Activated CD4-positive, CD25-positive, alpha-beta regulatory T cell (primary cell): ENCODE data around the gene TYW5.

ENCODE experiments used
- DNase-seq, 4 experiments: peaks; one replicate each; lab custom pipeline; 2025; lab: John Stamatoyannopoulos, UW

Gene TYW5

GRCh38 chr2:199955339-199956061, at the start of gene TYW5, which contains the start of gene MAIP1:
Gene TYW5 (minus strand): TSS chr2:199955491. CDS start chr2:199955470, 21 bp downstream.
Gene MAIP1 (plus strand): TSS chr2:199955582. CDS start chr2:199955799, 217 bp downstream.
- DNase-seq: peak; percentile 60 to 68 (median 64)

DNA sequence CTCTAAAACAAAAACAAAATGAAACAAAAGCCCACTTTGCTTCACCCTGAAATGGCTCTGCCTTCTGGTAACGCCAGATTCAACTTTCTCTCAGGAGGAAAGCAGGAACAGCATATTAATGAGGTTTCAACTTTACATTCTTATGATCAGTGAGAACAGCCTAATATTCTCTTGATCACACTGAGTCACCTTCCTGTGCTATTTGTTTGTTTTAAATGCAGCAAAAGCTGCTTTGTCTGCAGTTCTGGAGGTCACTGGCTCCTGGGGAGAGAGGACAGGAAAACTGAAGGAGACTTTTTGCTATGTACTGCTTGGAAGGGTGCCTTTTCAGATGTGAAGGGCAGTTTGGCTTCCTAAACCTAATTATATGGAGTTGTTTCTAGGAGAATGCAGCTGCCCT, 48.2 kb upstream of the TYW5 start:
- no peak for DNase-seq

DNA sequence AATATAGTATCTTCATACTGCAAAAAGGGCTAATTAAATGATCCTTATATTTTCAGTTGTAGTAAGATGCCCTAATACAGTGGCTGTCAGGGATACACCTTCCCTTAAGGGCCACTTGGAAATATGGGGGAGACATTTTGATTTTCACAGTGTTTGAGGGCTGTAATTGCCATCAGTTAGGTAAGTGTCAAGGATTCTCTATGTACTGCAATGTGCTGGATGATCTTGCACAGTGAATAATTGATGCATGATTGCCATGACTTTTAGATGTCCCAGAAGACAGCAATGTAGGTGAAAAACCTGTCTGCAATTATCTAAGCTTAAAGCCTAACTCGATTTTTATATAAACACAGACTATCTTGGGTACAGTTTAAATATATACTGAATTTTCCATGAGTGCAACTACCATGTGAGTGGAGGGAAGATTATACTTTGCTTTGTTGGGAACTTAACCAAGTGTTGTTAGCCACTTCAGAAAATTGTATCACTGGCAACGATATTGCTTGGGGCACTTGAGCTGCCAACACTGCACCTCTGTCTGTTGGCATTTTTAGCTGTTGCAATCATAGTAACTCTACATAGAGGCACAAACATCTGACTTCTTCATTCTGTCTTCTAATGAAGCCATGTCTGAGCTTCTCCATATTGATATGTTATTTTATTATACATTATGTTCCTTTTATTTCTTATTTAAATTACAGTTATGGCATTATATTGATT, 45.3 kb upstream of the TYW5 start:
- no peak for DNase-seq

DNA sequence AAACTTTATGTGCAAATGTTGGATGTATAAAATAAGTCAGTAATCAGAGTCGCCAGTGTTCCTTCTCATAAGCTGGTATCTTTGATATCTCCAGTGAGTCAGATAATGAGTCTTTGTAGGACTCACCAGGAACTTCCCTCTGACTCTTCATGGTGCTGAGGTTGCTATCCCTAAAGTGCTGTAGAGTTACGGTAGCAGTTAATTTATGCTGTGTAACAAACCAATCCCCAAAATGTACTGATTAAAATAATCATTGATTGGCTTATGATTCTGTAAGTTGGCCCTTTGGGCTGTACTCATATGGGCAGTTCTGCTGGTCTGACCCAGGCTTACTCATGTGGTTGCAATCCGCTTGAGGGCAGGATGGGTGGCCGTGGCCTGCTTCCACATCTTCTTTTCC, 43.9 kb upstream of the TYW5 start:
- DNase-seq: no peak

DNA sequence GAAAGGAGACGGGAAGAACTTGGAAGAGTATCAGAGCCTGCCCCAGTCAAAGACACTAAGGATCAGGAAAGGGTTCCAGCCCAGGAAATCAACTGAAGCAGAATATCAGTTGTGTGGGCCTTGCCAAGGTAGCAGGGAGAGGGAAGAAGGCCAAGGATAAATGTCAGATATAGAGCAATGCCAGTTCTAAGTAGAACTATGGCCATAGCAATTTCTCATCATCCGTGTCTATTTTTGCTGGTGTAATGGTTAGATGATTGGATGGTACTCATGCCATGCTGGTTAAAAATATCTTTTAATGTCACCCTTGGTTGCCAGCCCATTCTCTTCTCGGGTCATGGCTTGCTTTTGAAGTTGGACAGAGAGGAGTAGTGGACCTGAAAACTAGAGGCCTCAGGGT, 42.0 kb upstream of the TYW5 start:
- no peak for DNase-seq

GRCh38 chr2:199994896-199995295, 39.6 kb upstream of the TYW5 start:
- no peak for DNase-seq

DNA sequence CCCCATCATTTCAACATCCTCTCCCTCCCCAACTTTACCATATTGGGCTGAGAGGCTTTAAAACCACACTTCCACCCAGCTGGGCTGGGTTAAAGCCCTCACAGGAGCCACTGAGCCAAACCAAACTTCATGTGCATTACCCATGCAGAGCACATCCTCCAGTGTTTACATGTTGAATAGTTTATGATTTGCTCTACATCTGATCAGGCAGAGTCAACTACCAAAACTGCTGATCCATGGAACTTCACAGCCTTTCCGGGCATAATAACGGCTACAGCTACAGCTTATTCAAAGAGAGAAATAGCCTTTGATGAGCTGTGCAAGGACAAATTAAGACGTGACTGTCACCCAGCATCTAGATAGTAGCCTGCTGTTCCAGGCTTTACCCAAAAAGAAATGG, 39.1 kb upstream of the TYW5 start:
- no peak for DNase-seq

DNA sequence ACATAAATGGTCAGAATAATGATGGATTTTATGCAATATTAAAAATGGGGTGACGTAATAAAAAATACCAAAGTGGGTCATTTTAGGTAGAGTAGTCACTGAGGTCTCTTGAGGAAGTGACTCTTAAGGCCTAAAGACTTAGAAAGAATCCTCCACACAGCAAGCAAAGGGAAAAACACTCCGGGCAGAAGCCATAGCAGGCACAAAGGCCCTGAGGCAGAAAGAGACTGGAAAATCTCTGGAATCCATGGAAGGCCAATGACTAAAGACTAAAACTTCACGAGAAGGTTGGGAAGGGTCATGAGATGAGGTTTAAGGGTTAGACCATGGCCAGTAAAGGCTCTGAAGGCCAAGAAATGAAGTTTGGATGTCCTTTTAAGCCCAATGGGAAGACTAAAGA, 37.0 kb upstream of the TYW5 start:
- DNase-seq: no peak

- DNase-seq: no peak
Measured at GRCh38 chr2:199991691-199992090, 36.4 kb upstream of the TYW5 start.

DNA sequence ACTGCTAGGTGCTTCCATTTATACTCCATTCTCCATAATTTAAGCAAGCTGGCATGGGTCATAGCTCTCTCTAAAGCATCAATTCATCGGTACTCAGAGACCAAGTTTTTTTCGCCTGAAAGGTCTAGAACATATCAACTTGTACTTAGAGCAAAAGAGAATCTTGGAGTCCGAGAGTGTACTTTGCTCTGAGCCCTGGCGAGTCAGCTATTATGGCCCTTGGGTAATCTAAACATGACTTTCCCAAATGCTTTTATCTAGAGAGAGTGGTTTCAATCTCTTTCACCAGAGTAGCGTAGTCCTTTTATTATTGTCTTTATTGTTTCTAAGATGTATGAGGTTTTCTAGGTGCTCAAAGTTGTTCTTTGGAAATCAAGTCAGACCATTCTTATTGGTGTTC, 34.5 kb upstream of the TYW5 start:
- DNase-seq: no peak

DNA sequence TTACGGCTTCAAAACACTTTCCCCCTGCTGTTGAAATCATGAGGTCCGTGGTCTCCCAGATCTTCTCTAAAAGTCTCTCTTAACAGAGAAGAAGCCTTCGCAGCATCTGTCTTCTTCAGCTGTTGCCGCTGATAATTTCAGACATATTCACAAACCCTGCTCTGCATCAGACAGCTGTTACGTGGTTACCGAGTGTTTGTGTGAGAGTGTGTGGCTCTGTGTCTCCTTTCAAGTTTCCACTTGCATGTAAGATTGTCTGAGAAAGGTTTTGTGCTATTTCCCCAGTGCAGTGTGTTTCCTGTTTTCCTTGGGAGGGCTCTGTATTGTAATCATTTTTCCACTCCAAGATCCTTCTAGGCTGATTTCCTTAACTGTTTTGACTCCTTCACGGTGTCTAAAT, 32.9 kb upstream of the TYW5 start:
- DNase-seq: no peak

DNA sequence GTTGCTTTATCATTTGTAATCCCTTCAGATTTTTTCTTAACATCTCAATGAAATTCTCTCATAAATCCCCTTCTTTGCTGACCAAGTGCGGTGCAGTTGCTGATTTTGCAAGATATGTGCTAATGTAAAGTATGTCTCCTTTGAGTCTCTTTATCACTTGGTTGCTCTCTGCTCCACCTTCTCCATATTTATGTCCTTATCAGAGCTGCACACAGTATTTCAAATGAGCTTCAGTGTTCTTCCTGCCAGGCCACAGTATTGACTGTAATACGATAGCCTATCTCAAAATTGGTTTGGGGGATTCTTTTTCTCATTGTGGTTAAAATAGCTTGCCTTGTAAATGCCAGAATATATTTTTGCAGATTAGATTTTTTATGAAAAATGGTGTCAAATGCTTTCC, 32.3 kb upstream of the TYW5 start:
- DNase-seq: no peak

DNA sequence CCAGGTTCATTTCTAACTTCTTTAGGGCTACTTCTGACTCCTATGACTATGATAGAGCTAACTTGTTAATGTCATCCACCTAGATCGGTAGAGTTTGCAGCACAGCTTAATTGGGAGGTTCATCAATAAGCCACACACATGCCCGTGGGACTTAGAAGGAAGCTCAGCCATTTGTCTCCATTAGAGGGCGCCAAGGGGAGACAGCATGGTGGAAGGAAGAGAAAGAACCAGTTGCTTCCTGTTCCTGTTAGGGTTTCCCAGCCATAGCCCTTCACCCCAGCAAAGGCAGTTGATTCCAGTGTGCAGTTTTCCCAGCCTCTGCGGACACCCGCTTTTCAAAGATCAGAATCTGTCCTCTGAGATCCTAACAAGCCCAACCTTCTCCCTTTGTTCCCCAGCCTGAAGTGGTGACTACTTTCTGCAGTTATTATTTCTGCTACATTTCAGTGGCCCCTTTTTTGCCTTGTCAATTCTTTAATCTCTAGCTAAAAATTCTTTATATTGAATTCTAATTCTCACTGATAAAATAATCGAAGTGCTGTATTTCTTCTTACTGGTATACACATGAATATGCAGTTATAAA, 30.4 kb upstream of the TYW5 start:
- peak; percentile 2 to 8 (median 4) for DNase-seq

DNA sequence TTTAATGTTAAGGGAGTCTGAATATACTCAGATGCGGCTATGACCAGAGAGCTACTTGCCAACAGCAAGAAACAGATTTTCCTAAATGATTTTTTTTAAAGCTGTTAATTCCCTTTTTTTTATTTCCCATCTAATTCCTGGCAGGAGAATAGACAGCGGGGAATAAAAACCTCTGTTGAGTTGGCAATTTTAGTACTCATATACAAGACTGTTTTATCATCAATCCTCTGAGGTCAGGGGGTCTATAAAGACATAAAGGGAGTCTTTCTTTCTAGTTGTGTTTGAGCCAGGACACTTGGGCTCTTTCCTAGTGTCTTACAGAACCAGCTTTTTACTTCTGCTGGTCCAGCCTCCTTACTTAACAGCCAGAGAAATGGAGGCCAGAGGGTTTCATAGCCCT, 29.5 kb upstream of the TYW5 start:
- DNase-seq: no peak

DNA sequence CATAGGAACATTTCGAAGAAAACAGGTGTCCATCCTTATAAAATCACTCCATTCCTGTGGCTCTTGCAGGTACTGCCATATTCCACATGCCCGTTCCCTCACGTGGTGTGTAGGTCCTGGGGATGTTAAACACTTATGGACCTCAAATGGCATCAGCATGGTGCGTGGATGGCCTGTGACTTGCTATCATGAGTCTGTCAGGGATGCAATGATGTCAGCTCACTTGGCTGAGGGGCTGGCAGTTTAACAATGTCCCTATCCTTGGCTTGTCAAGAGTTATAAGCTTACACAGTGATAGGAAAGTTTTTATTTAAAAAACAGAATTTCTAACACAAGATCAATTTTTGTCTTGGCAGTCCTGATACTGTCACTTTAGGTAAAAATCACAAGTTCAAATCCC, 28.9 kb upstream of the TYW5 start:
- no peak for DNase-seq

DNA sequence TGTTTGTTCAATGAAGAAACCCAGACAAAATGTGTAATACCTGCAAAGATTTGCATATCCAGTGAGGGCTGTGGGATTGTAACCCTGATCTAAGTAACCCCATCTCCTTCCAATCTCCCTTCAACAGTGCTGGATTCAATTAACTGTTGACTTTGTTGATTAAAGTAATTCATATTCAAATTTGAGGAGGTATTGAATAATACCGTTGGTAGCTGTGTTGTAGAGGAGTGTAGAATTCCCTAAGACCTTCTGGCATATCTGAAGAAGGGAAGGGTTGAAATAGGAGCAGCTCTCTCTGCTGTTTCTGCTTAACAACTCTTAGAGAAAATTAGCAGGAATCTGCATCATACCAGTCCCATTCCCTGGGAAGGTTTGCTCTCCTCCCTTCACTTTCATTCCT, 28.2 kb upstream of the TYW5 start:
- DNase-seq: no peak

- no peak for DNase-seq
Measured at GRCh38 chr2:199982126-199982843, 27.0 kb upstream of the TYW5 start.

DNA sequence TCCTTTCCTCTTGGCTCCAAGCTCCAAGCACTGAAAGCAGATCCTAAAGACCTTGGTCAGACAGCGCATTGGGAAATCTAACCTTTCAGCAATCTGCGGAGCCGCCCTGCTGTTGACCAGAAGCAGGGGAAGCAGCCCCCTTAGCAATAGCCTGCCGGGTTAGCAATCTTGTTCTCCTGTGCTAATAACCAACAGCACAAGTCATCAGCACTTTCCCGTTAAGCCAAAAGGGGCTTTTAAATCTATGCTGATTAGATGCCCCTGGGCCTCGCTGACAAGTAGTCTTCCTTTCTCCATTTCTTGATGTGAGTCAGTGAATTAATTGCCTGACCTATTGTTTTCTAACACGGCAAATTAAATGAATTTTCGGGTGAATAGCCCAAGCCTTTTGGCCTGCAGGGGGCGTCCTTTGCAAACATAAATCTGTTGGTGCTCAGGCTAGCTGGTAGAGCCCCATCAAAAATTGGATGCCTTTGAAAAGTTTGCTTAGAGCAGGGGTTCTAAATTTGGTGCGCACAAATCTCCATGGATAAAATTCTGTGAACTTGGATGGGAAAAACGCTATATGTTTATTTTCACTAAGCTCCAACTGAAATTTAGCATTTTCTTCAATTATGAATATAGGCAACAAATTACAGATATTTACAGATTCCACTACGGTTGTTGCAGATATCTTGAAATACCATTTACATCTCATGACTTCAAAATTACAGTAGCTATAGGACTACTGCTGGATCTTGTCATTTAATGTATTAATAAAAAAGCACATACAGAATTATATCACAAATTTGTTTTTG, 24.7 kb upstream of the TYW5 start:
- DNase-seq: peak; percentile 58 to 81 (median 71)

DNA sequence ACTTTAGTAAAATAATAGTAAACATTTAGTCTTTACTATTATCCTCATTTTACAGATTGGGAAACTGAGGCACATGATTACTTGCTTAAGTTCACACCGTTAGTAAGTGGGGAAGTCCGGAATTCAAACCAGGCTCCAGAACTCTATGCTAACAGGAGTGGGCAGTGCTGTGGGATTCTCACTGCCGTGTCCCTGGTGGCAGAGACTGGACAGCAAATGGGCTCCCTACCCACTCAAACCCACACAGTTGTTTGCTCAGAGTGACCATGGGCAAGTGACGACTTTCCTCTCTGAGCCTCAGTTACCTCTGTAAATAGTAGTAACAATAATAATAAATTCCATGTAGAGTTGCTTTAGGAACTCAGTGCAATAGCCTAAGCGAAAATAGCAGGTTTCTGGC, 24.1 kb upstream of the TYW5 start:
- no peak for DNase-seq

DNA sequence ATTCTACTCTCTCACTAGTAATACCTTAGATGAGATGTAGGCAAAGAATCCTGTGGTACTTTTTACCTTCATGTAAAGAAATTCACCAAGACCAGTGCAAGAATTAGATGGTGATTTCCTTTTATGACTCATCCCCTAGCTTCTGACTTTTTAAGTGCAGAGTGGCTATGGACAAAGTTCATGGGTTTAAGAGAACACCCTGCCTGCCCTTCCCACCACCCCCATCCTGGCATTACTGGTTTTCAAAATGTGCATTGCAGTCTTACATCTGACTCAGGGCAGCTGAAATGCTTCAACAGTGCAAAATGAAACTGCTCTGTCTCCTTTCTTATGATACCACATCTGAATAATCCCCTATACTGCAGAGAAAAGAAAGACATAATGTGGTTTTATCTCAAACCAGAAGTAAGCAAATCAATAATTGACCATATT, 22.7 kb upstream of the TYW5 start:
- DNase-seq: no peak

DNA sequence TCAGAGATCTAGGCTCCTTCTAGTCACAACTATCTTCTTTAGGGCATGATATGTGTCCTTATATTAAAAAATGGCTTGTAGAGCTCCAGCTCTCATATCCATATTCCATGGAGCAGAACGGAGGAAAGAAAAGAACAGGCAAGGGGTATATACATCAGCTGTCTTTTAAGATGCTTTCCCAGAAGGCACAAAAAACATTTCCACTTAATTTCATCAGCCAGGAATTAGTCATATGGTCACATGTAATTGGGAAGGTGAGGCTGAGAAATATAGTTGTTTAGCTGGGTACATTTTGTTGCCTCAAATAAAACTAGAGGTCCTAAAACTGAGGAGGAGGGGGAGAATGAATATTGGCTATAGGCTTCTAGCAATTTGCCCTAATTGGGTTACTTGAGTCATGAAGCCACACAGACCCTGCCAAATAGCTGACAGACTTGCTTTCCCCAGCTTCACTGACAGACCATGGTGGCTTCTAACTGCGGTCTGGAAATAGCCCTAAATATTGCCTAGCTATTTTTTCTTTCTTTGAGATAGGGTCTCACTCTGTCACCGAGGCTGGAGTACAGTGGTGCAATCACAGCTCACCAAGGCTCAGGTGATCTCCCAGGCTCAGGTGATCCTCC, 20.1 kb upstream of the TYW5 start:
- DNase-seq: no peak
